ENCODE data around the gene C1orf53.

C1orf53 gene

GRCh38 chr1:197905699-197906351, 3.4 kb downstream of the C1orf53 start:
- ChIA-PET POLR2A (no interaction called here), CTCF (interaction anchor here (1.7 to 4.2 kb wide), 4 partner anchors 9 to 23 kb away, joined by 3 to 15 read pairs (median 6); no protein-coding TSS in a partner anchor)
- no peak for TF ChIP-seq CTCF (IDR thresholded peaks at IDR 0.05; ENCODE audit: control extremely low read depth, extremely low read depth, low read depth, missing control alignments)
- no peak for DNase-seq (ENCODE audit: extremely low spot score)

GRCh38 chr1:197907846-197908616, 5.6 kb downstream of the C1orf53 start:
- POLR2A ChIA-PET: no interaction called here
- CTCF ChIA-PET: interaction anchor here (0.7 to 4.2 kb wide), 5 partner anchors 13 to 39 kb away, joined by 3 to 15 read pairs (median 3); no protein-coding TSS in a partner anchor

GRCh38 chr1:197908716-197909220, 6.3 kb downstream of the C1orf53 start:
- DNase-seq (ENCODE audit: extremely low spot score): no peak
- TF ChIP-seq CTCF (IDR thresholded peaks at IDR 0.05; ENCODE audit: control extremely low read depth, extremely low read depth, low read depth, missing control alignments): no peak
- CTCF ChIA-PET: interaction anchor here (4.2 kb wide), 1 partner anchor 16 kb away, joined by 15 read pairs; no protein-coding TSS in a partner anchor
- POLR2A ChIA-PET: no interaction called here

More at GRCh38 chr1:197907846-197908616, 5.6 kb downstream of the C1orf53 start:
- TF ChIP-seq CTCF (IDR thresholded peaks at IDR 0.05; ENCODE audit: control extremely low read depth, extremely low read depth, low read depth, missing control alignments): no peak
- no peak for DNase-seq (ENCODE audit: extremely low spot score)

GRCh38 chr1:197909384-197909783, 7.0 kb downstream of the C1orf53 start:
- DNase-seq (ENCODE audit: extremely low spot score): no peak
- ChIA-PET CTCF (interaction anchor here (1.0 to 4.2 kb wide), 4 partner anchors 14 to 18 kb away, joined by 3 to 15 read pairs (median 8); no protein-coding TSS in a partner anchor), POLR2A (no interaction called here)
- no peak for TF ChIP-seq CTCF (IDR thresholded peaks at IDR 0.05; ENCODE audit: control extremely low read depth, extremely low read depth, low read depth, missing control alignments)

GRCh38 chr1:197910120-197910991, 7.9 kb downstream of the C1orf53 start:
- no peak for DNase-seq (ENCODE audit: extremely low spot score)
- TF ChIP-seq CTCF (IDR thresholded peaks at IDR 0.05; ENCODE audit: control extremely low read depth, extremely low read depth, low read depth, missing control alignments): no peak
- CTCF ChIA-PET: interaction anchor here (1.0 to 1.5 kb wide), 6 partner anchors 10 to 295 kb away, joined by 3 to 12 read pairs (median 3); no protein-coding TSS in a partner anchor
- POLR2A ChIA-PET: no interaction called here
